ENCODE measurements around the gene IGFBP2. TPM values are rescaled to one million over a fixed set of nuclear protein-coding genes. Genes with fewer than 3 reads are reported as not detected.

IGFBP2 gene
- total RNA-seq, 1 donor, result 1.1 TPM

DNA sequence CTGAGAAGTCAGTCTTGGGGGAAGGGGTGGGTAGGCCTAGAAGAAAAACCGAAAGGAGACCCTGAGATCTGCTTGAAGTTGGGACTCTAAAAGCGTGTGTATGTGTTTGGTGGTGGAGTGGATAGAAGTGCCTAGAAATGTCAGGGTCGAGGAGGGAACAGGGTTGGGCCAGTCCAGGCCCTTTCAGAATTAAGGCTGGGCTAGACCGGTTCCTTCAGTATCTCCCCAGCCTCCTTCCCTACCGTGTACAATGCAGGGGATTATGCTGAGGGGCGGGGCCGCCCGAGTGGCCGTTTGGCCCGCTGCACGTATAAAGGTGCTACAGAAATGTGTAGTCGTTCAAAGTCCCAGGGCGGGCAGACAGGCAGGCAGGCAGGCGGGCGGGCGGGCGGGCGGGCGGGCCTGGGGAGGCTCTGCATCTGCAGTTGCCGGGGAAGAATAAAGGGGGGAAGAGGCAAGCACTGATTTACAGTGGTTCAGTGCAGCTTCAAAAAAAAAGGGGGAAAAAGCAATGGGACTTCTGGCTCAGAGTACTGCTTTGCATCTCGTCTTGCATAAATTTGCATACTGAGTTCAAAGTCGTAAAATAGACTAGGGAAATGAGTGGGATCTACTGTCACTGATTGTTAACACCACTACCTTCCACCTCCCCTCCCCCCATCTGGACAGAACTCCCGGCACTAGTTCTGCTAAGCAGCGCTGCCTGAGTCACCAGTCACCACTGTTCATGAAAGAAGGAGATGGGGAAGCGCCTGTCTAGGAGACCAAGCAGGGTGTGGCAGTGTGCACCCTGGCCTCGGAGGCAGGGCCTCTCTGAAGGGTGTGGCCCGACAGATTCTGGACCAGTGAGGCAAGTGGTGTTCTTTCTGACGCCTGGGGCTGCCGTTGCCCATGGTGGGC is 3.6 kb downstream of the IGFBP2 start:
- no peak for DNase-seq (ENCODE audit: low read depth)
- no peak overlapping the region for H3K4me3 ChIP-seq (ENCODE audit: low read depth, low read length)

DNA sequence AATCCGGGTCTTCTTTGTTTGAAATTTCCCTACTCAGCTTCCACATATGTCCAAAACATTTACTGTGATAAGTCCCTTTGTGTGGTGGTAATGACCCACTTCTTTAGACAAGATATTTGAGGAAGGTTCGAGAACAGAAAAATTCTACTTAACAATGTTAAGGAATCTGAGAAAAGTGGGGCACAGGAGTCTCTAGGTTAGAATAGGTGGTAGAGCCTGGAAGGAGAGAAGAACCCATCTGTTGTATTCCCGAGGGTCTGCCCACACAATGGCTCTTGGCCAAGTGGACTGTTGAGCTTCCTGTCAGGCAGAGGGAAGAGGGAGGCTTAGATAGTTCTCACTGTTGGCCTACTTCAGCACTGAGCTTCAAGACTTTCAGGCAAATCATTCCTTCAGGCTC is 4.3 kb downstream of the IGFBP2 start:
- TF ChIP-seq, protein P1, sequence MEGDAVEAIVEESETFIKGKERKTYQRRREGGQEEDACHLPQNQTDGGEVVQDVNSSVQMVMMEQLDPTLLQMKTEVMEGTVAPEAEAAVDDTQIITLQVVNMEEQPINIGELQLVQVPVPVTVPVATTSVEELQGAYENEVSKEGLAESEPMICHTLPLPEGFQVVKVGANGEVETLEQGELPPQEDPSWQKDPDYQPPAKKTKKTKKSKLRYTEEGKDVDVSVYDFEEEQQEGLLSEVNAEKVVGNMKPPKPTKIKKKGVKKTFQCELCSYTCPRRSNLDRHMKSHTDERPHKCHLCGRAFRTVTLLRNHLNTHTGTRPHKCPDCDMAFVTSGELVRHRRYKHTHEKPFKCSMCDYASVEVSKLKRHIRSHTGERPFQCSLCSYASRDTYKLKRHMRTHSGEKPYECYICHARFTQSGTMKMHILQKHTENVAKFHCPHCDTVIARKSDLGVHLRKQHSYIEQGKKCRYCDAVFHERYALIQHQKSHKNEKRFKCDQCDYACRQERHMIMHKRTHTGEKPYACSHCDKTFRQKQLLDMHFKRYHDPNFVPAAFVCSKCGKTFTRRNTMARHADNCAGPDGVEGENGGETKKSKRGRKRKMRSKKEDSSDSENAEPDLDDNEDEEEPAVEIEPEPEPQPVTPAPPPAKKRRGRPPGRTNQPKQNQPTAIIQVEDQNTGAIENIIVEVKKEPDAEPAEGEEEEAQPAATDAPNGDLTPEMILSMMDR (IDR thresholded peaks at IDR 0.05; ENCODE audit: insufficient read depth, low read length), result no peak
- no peak overlapping the region for H3K4me3 ChIP-seq (ENCODE audit: low read depth, low read length)
- no peak for DNase-seq (ENCODE audit: low read depth)

More for the DNA sequence above, 3.6 kb downstream of the IGFBP2 start:
- TF ChIP-seq, protein P1 (IDR thresholded peaks at IDR 0.05; ENCODE audit: insufficient read depth, low read length), result no peak

DNA sequence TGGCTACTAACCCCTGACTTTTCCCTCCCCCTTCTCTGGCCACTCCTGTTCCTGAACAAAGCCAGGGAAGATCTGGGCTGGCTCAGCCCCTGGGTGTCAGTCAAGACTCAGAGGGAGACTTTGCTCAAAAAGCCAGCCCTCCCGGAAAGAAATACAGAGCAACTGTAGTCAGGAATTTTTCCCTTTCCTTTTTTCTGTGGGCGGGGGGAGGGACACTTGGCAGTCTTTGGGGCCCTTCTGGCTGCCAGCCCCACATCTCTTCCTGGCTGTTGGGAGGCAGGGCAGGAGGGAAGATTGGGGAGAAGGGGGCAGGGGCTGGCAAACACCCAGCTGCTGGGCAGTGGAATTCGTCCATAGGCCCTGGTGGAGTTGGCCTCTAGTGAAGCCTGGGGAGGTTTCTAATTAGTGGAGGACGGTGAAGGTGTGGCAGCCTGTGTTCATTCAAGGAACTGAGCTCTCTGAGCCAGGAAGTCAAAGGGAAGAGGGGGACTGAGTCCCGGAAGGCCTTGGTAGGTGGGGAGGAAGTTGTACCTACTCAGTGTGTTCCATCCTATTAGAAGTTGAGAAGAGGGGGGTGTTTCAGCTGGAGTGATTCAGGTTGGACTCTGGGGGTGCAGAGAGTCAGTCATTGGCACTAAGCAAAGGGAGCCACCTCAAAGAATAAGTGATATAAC is 10.9 kb downstream of the IGFBP2 start:
- TF ChIP-seq, protein P1 (IDR thresholded peaks at IDR 0.05; ENCODE audit: insufficient read depth, low read length), result no peak
- DNase-seq (ENCODE audit: low read depth), result peak; percentile 49
- no peak overlapping the region for H3K4me3 ChIP-seq (ENCODE audit: low read depth, low read length)

DNA sequence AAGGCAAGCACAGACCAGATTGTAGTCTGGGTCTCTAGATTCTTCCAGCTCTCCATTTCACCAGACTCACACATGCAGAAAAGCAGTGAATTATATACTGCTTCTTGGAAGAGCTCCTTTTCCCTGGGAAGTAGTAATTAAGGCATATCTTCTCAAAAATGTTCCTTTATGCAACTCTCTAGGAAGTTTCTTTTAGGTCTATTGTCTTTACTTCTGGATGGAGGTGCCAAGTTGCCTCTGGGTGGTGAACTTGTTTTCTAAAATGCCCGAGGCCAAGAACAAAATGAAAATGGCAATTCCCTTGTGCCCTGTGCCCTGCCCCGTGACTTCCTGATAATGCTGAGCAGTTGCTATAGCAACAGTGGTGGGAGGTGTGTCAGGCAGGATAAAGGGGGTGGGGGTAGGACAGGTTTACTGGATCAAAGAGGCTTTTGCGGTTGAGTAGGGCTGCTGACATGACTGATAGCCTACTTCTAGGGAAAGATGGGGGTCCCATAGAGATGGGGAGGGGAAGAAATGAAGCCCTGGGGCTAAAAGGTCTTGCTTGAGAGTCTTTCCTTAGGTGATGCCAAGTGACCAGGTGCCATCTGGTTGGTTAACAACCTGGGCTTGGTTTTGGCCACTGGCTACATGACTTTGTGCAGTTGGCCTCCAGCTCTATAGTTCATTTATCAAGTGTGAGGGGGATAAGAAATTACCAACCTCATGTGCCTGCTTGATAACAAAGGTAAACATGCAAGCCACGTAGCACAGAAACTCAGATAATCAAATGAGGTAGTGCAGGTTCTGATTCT is 11.8 kb downstream of the IGFBP2 start:
- no peak for DNase-seq (ENCODE audit: low read depth)
- TF ChIP-seq, protein P1 (IDR thresholded peaks at IDR 0.05; ENCODE audit: insufficient read depth, low read length), result no peak
- no peak overlapping the region for H3K4me3 ChIP-seq (ENCODE audit: low read depth, low read length)

DNA sequence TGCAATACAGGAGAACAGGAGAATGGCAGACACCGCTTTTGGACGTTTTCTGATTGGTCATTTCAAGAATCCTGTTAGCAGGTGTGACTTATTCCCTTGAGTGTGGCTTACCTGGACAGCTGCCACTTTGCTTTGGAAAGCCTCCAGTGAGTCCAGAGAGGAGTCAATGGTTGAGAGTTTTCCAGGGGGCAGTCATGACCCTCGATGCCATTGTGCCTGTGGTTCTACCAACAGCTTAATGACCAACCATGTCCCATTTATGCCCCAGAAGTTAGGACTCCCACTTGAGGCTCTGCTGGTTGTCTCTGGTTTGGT is 12.4 kb downstream of the IGFBP2 start:
- DNase-seq (ENCODE audit: low read depth), result no peak
- H3K4me3 ChIP-seq (ENCODE audit: low read depth, low read length), result no peak overlapping the region
- TF ChIP-seq, protein P1 (IDR thresholded peaks at IDR 0.05; ENCODE audit: insufficient read depth, low read length), result no peak

DNA sequence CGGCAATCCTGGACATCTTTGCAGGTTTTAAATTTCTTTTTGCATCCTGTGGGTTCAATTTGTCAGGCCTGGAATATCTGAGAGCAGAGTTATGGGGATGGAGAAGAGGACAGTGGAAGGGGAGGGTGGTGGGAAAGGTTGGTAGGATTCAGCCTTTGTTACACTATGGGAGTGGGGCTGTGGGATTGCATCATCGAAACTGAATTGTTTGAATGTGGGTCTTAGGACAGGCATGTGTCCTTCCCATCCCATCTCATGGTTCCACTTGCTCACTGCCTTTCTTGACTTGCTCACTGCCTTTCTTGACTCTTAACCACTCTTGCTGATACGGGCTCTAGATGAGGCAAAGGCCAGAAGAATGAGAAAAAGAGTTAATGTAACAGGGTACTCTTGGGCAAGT is 12.9 kb downstream of the IGFBP2 start:
- H3K4me3 ChIP-seq (ENCODE audit: low read depth, low read length), result no peak overlapping the region
- TF ChIP-seq, protein P1 (IDR thresholded peaks at IDR 0.05; ENCODE audit: insufficient read depth, low read length), result no peak
- DNase-seq (ENCODE audit: low read depth), result no peak
